Activated B cell treated with CpG ODN at 0.5 μM for 24 hours (primary cell): ENCODE data around the gene CASZ1. TPM values are rescaled to one million over a fixed set of nuclear protein-coding genes. Genes with fewer than 3 reads are reported as not detected.

Source experiments
- ATAC-seq: fragments of 200-7000 bp; cut with Tn5 transposase; one replicate; pipeline ENCODE4 v1.10.0; 2021; ENCODE audit warnings: low read depth, mild to moderate bottlenecking, moderate library complexity
- CTCF ChIA-PET: fragments of 350-600 bp; sonication (Branson Sonifier 250); formaldehyde crosslinking; loops from one replicate; lab custom pipeline; 2021; ENCODE audit warnings: antibody characterized with exemption; lab: Charles Lee
- POLR2A ChIA-PET: fragments of 350-600 bp; sonication (Branson Sonifier 250); formaldehyde crosslinking; loops from one replicate; lab custom pipeline; 2021; ENCODE audit warnings: antibody characterized with exemption; lab: Charles Lee
- DNase-seq: peaks from one replicate; pipeline ENCODE4 v3.0.0; 2022
- H3K27ac Mint-ChIP-seq: one replicate; pipeline ENCODE4 v1.8.0; 2020; ENCODE audit warnings: mixed read lengths
- H3K27me3 Mint-ChIP-seq: one replicate; pipeline ENCODE4 v1.8.0; 2021; ENCODE audit warnings: mixed read lengths
- H3K36me3 Mint-ChIP-seq: one replicate; pipeline ENCODE4 v1.8.0; 2021; ENCODE audit warnings: low read depth, mixed read lengths
- H3K4me1 Mint-ChIP-seq: one replicate; pipeline ENCODE4 v1.8.0; 2021; ENCODE audit warnings: mixed read lengths
- H3K4me3 Mint-ChIP-seq: one replicate; pipeline ENCODE4 v1.8.0; 2020; ENCODE audit warnings: mild to moderate bottlenecking, mixed read lengths
- H3K9me3 Mint-ChIP-seq: one replicate; pipeline ENCODE4 v1.8.0; 2020; ENCODE audit warnings: mixed read lengths
- intact Hi-C: fragments of 100-400 bp; cut with micrococcal nuclease; formaldehyde crosslinking; loops from one replicate; pipeline ENCODE4 v1.15.1; 2024
- total RNA-seq: library from RNA; stranded (reverse); gene quantifications from 2 replicates; pipeline ENCODE4 v1.2.3, GENCODE V29; 2022
- TF ChIP-seq, protein P1 (sequence below): fragments of 200-600 bp; IDR thresholded peaks from one replicate; pipeline ENCODE4 v1.8.0; 2022; ENCODE audit warnings: antibody characterized with exemption, mild to moderate bottlenecking

The CASZ1 gene
- total RNA-seq, 1 donor from 2014 or later = 35.6 TPM

DNA sequence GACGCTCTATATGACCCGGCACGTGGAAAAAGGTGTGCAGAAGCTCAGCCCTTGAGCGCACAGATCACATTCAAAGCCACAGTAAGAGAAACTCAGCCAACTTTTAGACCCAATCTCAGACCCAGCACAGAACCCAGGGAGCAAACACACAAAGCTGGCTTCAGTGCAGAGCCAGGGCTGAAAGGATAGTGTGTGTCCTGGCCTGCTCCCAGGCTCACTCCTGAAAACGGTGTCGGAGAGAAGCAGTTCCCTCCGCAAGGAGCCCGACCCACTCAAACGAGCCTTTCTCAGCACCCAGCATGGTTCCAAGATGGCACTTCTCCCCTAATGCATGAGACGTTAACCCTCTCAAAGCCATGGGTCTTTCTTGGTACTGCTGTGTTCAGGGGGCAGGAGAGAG is 39.6 kb downstream of the CASZ1 start:
- DNase-seq = no peak
- intact Hi-C loops = no loop called here
- no peak overlapping the region for H3K27ac Mint-ChIP-seq
- peaks cover 11% of the 10 kb centered on the region for H3K27me3 Mint-ChIP-seq
- H3K4me1 Mint-ChIP-seq = peaks cover 17% of the 10 kb centered on the region
- no peaks in the 10 kb centered on the region for H3K9me3 Mint-ChIP-seq
- CTCF ChIA-PET = no interaction called here
- TF ChIP-seq, protein P1, sequence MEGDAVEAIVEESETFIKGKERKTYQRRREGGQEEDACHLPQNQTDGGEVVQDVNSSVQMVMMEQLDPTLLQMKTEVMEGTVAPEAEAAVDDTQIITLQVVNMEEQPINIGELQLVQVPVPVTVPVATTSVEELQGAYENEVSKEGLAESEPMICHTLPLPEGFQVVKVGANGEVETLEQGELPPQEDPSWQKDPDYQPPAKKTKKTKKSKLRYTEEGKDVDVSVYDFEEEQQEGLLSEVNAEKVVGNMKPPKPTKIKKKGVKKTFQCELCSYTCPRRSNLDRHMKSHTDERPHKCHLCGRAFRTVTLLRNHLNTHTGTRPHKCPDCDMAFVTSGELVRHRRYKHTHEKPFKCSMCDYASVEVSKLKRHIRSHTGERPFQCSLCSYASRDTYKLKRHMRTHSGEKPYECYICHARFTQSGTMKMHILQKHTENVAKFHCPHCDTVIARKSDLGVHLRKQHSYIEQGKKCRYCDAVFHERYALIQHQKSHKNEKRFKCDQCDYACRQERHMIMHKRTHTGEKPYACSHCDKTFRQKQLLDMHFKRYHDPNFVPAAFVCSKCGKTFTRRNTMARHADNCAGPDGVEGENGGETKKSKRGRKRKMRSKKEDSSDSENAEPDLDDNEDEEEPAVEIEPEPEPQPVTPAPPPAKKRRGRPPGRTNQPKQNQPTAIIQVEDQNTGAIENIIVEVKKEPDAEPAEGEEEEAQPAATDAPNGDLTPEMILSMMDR = no peak
- no peak overlapping the region for H3K4me3 Mint-ChIP-seq
- no peak for ATAC-seq
- POLR2A ChIA-PET = no interaction called here
- no peaks in the 10 kb centered on the region for H3K36me3 Mint-ChIP-seq

DNA sequence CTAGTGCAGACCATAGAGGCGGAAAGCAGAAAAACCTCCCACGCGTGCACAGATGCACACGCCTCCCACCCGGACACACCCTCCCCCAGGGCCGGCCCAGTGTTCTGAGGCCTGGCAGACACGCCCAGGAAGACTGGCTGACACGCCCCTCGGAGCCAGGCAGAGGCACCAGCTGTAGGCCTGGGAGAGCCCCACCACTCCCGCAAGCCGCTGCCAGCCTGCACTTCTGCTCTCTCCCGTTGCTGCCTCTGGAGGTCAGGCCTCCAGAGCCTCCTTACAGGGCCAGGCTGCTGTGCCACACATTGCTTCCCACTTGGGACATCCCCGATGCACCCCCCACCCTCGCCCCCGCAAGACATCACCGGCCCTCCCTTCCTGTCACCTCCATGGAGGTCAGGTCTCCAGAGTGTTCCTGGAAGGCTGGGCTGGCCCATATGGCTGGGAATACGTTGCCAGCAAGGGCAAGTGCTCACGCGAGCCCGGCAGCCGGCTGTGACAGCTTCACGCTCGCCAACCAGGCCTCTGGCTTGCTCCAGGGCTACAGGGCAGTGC is 40.4 kb downstream of the CASZ1 start:
- POLR2A ChIA-PET = no interaction called here
- peak; percentile 91 for ATAC-seq
- TF ChIP-seq, protein P1 = no peak

DNA sequence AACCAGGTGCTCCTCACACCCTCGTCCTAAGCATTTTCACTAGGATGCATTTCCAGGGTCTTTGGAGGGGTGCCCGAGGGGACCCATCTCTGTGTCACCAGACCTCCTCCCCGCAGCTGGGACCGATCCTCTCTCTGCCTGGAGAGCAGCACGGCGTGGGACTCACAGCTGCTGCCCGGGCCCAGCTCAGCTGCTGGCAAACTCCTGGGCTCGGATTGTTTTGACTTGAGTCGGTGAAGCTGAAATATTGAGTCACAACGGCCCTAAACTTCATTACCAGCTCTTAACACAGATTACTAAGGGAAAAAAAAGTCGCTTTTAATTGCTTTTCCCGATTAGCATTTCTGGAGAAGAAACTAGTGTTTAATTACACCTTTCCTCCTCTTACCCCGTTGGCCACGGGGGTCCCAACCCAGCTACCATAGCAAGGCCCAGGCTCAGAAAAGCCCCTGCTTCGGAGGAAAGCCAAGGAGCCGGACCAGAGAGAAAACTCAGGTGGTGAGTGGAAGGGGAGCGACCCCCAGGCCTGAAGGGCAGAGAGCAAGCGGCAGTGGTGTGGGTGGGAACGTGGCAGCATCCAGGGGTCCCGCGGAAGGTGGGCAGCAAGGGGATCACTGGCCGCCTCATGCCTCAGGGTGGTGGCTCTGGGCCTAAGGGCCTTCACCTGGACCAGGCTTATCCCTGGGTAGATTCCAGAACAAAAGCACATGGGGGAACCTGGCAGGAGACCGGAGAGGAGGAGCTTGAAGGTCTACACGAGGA is 41.7 kb downstream of the CASZ1 start:
- TF ChIP-seq, protein P1 = no peak
- ChIA-PET CTCF (no interaction called here), POLR2A (no interaction called here)
- intact Hi-C loops = no loop called here
- Mint-ChIP-seq H3K9me3 (no peaks in the 10 kb centered on the region), H3K27ac (no peak overlapping the region), H3K4me3 (no peak overlapping the region), H3K4me1 (peaks cover 11% of the 10 kb centered on the region), H3K27me3 (peaks cover 13% of the 10 kb centered on the region), H3K36me3 (no peaks in the 10 kb centered on the region)
- ATAC-seq (no peak), DNase-seq (no peak)

More for the DNA sequence above, 40.4 kb downstream of the CASZ1 start:
- no peak overlapping the region for H3K27ac Mint-ChIP-seq
- H3K36me3 Mint-ChIP-seq = no peaks in the 10 kb centered on the region
- DNase-seq = peak; percentile 23
- H3K4me1 Mint-ChIP-seq = peaks cover 14% of the 10 kb centered on the region
- H3K4me3 Mint-ChIP-seq = no peak overlapping the region
- CTCF ChIA-PET = no interaction called here
- no peaks in the 10 kb centered on the region for H3K9me3 Mint-ChIP-seq
- H3K27me3 Mint-ChIP-seq = peaks cover 13% of the 10 kb centered on the region
- intact Hi-C loops = no loop called here

DNA sequence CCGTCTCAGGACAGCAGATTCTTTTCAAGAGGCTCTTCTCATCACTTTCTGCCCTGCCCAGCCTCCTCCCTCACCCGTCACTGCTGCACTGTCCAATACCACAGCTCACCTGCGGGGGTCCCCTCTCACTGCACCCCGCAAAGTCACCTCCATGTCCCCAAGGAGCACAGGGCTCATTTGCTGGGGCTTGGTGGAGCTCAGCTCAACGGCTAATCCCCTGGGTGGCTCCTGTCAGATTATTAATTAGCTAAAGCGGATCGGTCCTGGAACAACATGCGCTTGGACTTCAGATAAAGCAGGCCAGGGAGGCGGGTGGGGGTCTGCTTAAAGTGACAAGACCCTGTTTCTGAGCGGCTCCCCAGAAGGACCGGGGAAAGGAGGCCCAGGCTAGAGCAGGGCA is 43.1 kb downstream of the CASZ1 start:
- intact Hi-C loops = no loop called here
- no peak overlapping the region for H3K27ac Mint-ChIP-seq
- DNase-seq (no peak), ATAC-seq (no peak)
- peaks cover 13% of the 10 kb centered on the region for H3K27me3 Mint-ChIP-seq
- TF ChIP-seq, protein P1 = no peak
- H3K36me3 Mint-ChIP-seq = no peaks in the 10 kb centered on the region
- peaks cover 8% of the 10 kb centered on the region for H3K4me1 Mint-ChIP-seq
- no peak overlapping the region for H3K4me3 Mint-ChIP-seq
- no peaks in the 10 kb centered on the region for H3K9me3 Mint-ChIP-seq
- CTCF ChIA-PET = no interaction called here
- POLR2A ChIA-PET = no interaction called here

DNA sequence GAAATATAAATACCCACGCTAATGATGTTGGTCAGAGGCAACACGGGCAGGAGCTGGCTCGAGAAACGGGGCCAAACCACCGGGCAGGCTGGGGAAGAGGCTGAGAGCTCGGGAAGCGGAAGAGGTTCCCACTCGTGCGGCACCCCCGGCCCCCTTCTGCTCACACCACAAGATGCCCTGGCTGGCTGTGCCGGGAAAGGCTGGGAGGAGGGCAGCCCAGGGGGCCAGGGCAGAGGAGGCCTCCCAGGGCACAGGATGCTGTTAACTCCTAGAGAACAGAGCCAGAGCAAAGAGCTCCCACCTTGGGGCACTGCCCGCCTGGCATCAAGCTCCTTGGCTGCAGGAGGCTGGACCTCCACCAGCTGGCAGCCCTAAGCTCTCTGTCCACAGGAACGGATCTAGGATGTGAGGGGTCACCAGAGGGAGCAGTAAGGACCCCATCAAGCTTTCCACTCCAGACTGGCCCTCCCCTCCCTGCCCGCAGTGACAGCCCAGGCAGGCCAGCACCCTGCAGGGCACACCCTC is 44.8 kb downstream of the CASZ1 start:
- Mint-ChIP-seq H3K4me3 (no peak overlapping the region), H3K36me3 (no peaks in the 10 kb centered on the region), H3K4me1 (peaks cover 8% of the 10 kb centered on the region), H3K9me3 (no peaks in the 10 kb centered on the region), H3K27ac (no peak overlapping the region), H3K27me3 (peaks cover 5% of the 10 kb centered on the region)
- POLR2A ChIA-PET = interaction anchor here (0.6 kb wide), 1 partner anchor 476 kb away, joined by 3 read pairs; no protein-coding TSS in a partner anchor
- CTCF ChIA-PET = no interaction called here
- ATAC-seq = no peak
- intact Hi-C loops = no loop called here
- no peak for DNase-seq
- TF ChIP-seq, protein P1 = no peak
